HG02884 (cell line): ENCODE measurements around the gene TEX22.
"Not testable (repeated sequence)": the region's sequence is repeated elsewhere in the genome, so short reads cannot be mapped to it uniquely, and the experiment has no call there.

ENCODE experiments used
- ATAC-seq: cut with Tn5 transposase; IDR thresholded peaks from one replicate; pipeline ENCODE4 v1.9.1; 2021; ENCODE audit warnings: mild to moderate bottlenecking, moderate library complexity; ENCODE audit not compliant: unreplicated experiment

The TEX22 gene

GRCh38 chr14:105398044-105398725, at the start of gene TEX22:
TSS of gene TEX22 (plus strand) at chr14:105398538. CDS start at chr14:105399341, 803 bp downstream.
- no peak for ATAC-seq

- ATAC-seq = no peak
These were observed 49.2 kb upstream of the TEX22 start for GRCh38 chr14:105348945-105349699.

- ATAC-seq = no peak
These were observed 48.3 kb upstream of the TEX22 start for GRCh38 chr14:105349992-105350391.

DNA sequence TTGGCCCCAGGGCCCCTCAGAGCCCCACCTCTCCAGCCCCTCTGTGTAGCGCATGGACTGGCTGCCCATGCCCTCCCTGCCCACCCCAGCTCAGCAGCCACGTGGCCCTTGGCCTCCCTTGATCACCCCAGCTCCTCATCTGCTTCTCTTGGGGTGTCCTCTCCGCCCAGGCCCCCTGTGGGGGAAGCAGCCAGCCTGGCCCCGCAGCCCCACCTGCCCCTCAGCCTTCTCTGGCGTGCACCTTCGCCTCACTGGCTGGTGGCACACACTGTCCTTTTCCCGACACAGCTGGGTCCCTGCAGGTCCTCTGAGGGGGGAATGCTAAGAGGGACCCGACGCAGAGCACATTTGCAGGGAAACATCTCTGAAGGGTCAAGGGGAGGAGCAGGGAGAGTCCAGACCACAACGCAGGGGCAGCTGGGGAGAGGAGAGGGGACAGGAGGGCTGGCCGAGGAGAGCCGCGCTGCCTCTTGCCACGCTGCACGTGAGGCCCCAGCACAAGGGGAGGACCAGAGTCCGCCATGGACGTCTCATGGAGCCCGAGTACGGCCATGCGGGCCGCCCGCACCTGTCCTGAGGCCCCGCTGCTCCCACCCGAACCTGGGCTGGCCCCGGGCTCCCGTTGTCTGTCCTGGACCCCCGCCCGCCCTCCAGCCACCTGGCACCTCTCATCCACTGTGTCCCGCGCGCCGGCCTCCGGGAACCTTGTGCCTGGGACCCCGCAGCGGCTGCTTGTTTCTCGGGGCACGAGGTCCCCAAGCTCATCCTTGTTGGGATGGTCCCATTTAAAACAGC, 47.7 kb upstream of the TEX22 start:
- ATAC-seq = no peak

GRCh38 chr14:105351410-105351809, 46.9 kb upstream of the TEX22 start:
- ATAC-seq = no peak

- ATAC-seq = no peak
These were observed 46.2 kb upstream of the TEX22 start for GRCh38 chr14:105351920-105352851.

DNA sequence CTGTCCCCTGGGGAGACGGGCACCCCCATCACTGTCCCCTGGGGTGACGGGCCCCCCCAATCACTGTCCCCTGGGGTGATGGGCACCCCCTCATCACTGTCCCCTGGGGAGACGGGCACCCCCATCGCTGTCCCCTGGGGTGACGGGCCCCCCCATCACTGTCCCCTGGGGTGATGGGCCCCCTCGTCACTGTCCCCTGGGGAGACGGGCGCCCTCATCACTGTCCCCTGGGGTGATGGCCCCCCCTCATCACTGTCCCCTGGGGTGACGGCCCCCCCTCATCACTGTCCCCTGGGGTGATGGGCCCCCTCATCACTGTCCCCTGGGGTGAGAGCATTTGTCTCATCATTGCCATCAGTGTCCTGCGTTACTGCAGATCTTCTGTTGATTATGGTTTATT, 45.2 kb upstream of the TEX22 start:
- ATAC-seq = no peak

DNA sequence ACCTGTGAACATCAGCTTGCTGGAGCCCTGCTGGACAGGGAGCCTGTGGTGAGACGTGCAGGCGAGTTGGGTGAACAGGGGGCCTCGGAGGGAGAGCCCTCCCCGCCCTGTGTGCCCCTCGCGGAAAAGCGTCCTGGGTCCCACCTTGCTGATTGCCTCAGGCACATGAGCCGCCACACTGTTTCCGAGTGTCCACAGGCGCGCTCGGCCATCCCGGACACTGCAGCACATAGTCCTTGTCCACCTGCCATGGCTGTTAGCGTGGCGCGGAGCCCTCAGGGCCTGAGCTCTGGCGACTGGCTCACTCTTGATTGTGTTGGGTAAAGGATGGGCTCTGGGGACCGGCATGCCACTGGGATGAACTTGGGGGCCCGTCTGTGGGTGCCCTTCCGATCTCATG, 43.8 kb upstream of the TEX22 start:
- no peak for ATAC-seq

- no peak for ATAC-seq
These were observed 43.2 kb upstream of the TEX22 start for GRCh38 chr14:105355049-105355575.

DNA sequence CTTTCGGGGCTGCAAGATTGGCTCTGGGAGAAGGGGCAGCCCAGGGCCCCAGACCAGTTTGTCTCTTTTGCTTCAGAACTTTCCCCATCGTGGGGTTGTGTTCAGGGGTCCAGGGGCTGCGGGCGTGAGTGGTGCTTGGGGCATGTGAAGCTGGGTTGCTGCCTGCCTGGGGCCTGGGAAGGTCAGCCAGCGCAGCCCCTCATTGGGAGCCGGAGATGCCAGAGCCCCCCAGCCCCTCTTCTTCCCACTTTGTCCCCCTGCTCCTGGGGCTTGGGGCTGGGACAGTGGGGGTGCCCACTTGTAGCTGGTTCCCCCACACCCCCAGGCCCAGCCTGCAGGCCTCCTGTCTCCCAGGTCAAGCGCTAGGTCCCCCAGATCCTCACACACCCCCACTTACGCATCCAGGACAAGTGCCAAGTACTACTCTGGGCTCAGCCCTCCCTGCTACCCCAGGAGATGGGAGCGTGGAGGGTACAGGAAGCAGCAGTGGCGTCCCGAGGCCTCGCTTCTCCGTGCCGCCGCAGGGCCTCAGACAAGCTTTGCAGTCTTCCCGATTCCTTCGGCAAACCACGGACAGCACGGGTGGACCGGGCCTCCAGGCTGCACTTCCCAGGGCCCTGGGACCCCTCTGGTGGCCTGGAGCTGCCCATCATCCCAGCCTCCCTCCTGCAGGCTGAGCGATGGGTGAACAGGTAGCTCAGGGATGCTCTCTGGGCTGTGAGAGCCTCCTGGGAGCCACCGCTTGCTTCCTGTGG, 42.3 kb upstream of the TEX22 start:
- no peak for ATAC-seq

- ATAC-seq = no peak
These were observed 41.4 kb upstream of the TEX22 start for GRCh38 chr14:105356927-105357326.

- ATAC-seq = no peak
These were observed 40.7 kb upstream of the TEX22 start for GRCh38 chr14:105357626-105358025.

GRCh38 chr14:105358140-105358846, 40.0 kb upstream of the TEX22 start:
- no peak for ATAC-seq

DNA sequence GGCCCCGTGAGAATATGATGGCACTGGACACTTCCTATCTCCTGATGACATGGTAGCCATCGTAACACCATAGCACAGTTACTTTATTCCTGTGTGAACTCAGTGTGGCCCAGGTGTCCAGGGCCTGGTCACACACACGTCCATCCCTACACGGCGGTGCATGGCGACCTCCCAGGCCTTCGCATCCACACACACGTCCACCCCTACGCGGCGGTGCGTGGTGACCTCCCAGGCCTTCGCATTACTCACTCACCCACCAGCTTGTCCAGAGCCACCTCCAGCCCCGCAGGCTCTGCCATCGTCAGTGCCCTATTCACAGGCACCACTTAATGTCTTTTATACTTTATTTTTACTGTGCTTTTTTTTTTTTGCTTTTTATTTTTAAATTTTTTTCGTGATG, 39.4 kb upstream of the TEX22 start:
- ATAC-seq = no peak

- not testable (repeated sequence) for ATAC-seq
These were observed 36.9 kb upstream of the TEX22 start for GRCh38 chr14:105361412-105361811.

DNA sequence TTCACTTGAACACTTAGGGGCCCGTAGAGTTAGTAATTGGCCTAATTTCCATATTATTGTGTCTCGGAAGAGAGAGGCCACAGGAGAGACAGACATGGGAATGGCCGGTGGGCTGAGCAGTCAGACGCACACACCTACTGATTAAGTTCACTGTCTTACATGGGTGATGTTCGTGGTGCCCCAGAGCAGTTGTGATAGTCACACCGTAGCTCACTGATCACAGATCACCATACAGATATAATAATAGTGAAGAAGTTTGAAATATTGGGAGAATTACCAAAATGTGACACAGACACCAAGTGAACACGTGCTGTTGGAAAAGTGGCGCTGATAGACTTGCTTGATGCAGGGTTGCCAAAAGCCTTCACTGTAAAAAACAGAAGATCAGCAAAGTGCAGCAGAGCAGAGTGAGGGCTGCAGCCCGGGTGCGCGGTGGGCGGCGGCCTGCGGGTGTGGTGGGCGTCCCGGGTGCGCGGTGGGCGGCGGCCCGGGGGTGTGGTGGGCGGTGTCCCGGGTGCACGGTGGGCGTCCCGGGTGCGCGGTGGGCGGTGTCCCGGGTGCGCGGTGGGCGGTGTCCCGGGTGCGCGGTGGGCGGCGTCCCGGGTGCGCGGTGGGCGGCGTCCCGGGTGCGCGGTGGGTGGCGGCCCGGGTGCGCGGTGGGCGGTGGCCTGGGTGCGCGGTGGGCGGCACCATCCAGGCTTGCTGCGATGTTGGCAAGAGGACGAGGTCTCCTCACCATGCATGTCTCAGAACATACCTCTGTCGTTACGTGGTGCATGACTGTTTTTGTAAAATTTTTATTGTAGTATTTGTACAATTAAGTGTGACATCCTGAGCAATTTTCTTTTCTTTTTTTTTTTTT, 34.3 kb upstream of the TEX22 start:
- no peak for ATAC-seq

DNA sequence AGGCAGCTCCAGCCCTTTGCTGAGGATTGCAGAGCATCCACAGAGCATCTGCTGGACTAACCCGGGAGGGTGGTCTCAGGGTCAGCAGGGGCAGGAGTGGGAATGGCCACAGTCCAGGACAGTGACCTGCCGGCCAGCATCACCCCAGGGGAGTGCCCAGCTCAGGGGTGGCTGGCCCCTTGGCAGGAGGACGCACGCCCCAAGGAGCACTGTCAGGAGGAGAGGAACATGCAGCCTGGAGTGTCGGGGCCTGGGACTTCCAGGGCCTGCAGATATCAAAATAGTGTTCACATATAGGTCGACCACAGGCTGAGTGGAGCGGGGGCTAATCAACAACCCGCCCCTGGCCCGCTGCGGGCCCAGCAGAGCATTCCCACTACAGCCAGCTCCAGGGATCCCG, 33.2 kb upstream of the TEX22 start:
- ATAC-seq = no peak

- ATAC-seq = no peak
These were observed 32.7 kb upstream of the TEX22 start for GRCh38 chr14:105365681-105366080.
